ENCODE results near the gene ALG12.

The ALG12 gene

GRCh38 chr22:49945042-49945794, 27.0 kb upstream of the ALG12 start:
- DNase-seq: peak in 2 of 4 experiments; percentile 70 to 74

GRCh38 chr22:49944399-49944891, 26.2 kb upstream of the ALG12 start:
- no peak for DNase-seq

- DNase-seq: no peak
These were observed 25.6 kb upstream of the ALG12 start for GRCh38 chr22:49943771-49944398.

- no peak for DNase-seq
These were observed 25.1 kb upstream of the ALG12 start for GRCh38 chr22:49943405-49943765.

GRCh38 chr22:49942565-49943404, 24.5 kb upstream of the ALG12 start:
- DNase-seq: no peak

GRCh38 chr22:49941507-49942316, 23.5 kb upstream of the ALG12 start:
- no peak for DNase-seq

GRCh38 chr22:49938565-49939136, 20.4 kb upstream of the ALG12 start:
- no peak for DNase-seq

GRCh38 chr22:49937758-49938564, 19.7 kb upstream of the ALG12 start:
- DNase-seq: no peak

- DNase-seq: no peak
These were observed 18.9 kb upstream of the ALG12 start for GRCh38 chr22:49936973-49937757.

- DNase-seq: peak; percentile 63 to 95 (median 84)
These were observed 18.1 kb upstream of the ALG12 start for GRCh38 chr22:49936018-49936972.

GRCh38 chr22:49935561-49935960, 17.3 kb upstream of the ALG12 start:
- DNase-seq: peak in 1 of 4 experiments; percentile 59

GRCh38 chr22:49934891-49935557, 16.8 kb upstream of the ALG12 start:
- peak; percentile 43 to 94 (median 68) for DNase-seq

GRCh38 chr22:49934160-49934890, 16.1 kb upstream of the ALG12 start:
- peak in 1 of 4 experiments; percentile 26 for DNase-seq

GRCh38 chr22:49933236-49934159, 15.3 kb upstream of the ALG12 start:
- DNase-seq: no peak

GRCh38 chr22:49930596-49931412, 12.6 kb upstream of the ALG12 start:
- no peak for DNase-seq

All from activated naive CD4-positive, alpha-beta T cell (primary cell).